GM20431 (cell line): Measurements from ENCODE around the gene AQP6.

ENCODE experiments used
- in situ Hi-C: fragments of 300-500 bp; cut with MseI, MboI; formaldehyde crosslinking; loops from one replicate; pipeline ENCODE4 v1.15.0; 2020; ENCODE audit warnings: low sequenced_read_pairs; ENCODE audit not compliant: unreplicated experiment

AQP6 gene

GRCh38 chr12:49954863-49955830 is 17.6 kb upstream of the AQP6 start:
- in situ Hi-C loops, result no loop called here

- in situ Hi-C loops, result no loop called here
Observed at GRCh38 chr12:49955899-49956662, 16.7 kb upstream of the AQP6 start.

- in situ Hi-C loops, result no loop called here
Observed at GRCh38 chr12:49956663-49957569, 15.8 kb upstream of the AQP6 start.

GRCh38 chr12:49957570-49957967 is 15.2 kb upstream of the AQP6 start:
- in situ Hi-C loops, result no loop called here

GRCh38 chr12:49959685-49960473 is 12.9 kb upstream of the AQP6 start:
- in situ Hi-C loops, result no loop called here

- in situ Hi-C loops, result no loop called here
Observed at GRCh38 chr12:49960474-49961110, 12.2 kb upstream of the AQP6 start.

- in situ Hi-C loops, result no loop called here
Observed at GRCh38 chr12:49961111-49961922, 11.4 kb upstream of the AQP6 start, which contains the start of gene AQP5. AQP5 (plus strand) TSS chr12:49961872; CDS start chr12:49962018, 146 bp downstream.

GRCh38 chr12:49961993-49962764 is 10.6 kb upstream of the AQP6 start:
- in situ Hi-C loops, result no loop called here

- in situ Hi-C loops, result no loop called here
Observed at GRCh38 chr12:49962861-49963765, 9.6 kb upstream of the AQP6 start.

- in situ Hi-C loops, result no loop called here
Observed at GRCh38 chr12:49963976-49964815, 8.6 kb upstream of the AQP6 start.

- in situ Hi-C loops, result no loop called here
Observed at GRCh38 chr12:49964849-49965624, 7.7 kb upstream of the AQP6 start.

- in situ Hi-C loops, result no loop called here
Observed at GRCh38 chr12:49965836-49966235, 6.9 kb upstream of the AQP6 start.

GRCh38 chr12:49966511-49967041 is 6.2 kb upstream of the AQP6 start:
- in situ Hi-C loops, result no loop called here

GRCh38 chr12:49967042-49967776 is 5.5 kb upstream of the AQP6 start:
- in situ Hi-C loops, result no loop called here
